DMS 273 treated with DMSO at 0.1 percent for 48 hours (cell line): ENCODE data around the gene FOXRED1.

Experiments used
- DNase-seq: peaks from one replicate; lab custom pipeline; 2025; lab: John Stamatoyannopoulos, UW

Gene FOXRED1

GRCh38 chr11:126311401-126312291 is 42.7 kb downstream of the FOXRED1 start:
- no peak for DNase-seq

- DNase-seq = no peak
These were observed 44.0 kb downstream of the FOXRED1 start for GRCh38 chr11:126312961-126313360.

GRCh38 chr11:126313826-126314225 is 44.9 kb downstream of the FOXRED1 start:
- DNase-seq = no peak

- no peak for DNase-seq
These were observed 48.4 kb downstream of the FOXRED1 start for GRCh38 chr11:126317432-126317755.

- DNase-seq = no peak
These were observed 49.0 kb downstream of the FOXRED1 start for GRCh38 chr11:126317756-126318573.

GRCh38 chr11:126318574-126319373 is 49.8 kb downstream of the FOXRED1 start:
- DNase-seq = peak; percentile 47

- no peak for DNase-seq
These were observed 50.4 kb downstream of the FOXRED1 start for GRCh38 chr11:126319374-126319740.

GRCh38 chr11:126322996-126323395 is 54.0 kb downstream of the FOXRED1 start:
- DNase-seq = no peak

GRCh38 chr11:126327281-126328000 is 58.5 kb downstream of the FOXRED1 start:
- no peak for DNase-seq
